22Rv1 (cell line): ENCODE results near the gene CDRT4.

Experiments used
- CTCF ChIP-seq: fragments of 450-650 bp; IDR thresholded peaks from 2 replicates; pipeline ENCODE4 v1.5.1; 2017; ENCODE audit warnings: mild to moderate bottlenecking
- ZFX ChIP-seq: fragments of 450-650 bp; IDR thresholded peaks from 2 replicates; pipeline ENCODE4 v1.6.1; 2017; ENCODE audit warnings: antibody characterized with exemption, borderline replicate concordance

GRCh38 chr17:15503731-15504130 is 36.3 kb upstream of the CDRT4 start:
- TF ChIP-seq CTCF, result no peak
- no peak for TF ChIP-seq ZFX
